NCI-H1092 (cell line): ENCODE results near the gene ARHGEF28.

Experiments used
- DNase-seq: peaks from one replicate; lab custom pipeline; 2025; lab: John Stamatoyannopoulos, UW

The ARHGEF28 gene

GRCh38 chr5:73661753-73662152, 35.8 kb downstream of the ARHGEF28 start:
- no peak for DNase-seq

GRCh38 chr5:73663161-73663859, 37.3 kb downstream of the ARHGEF28 start:
- no peak for DNase-seq

GRCh38 chr5:73663860-73664240, 37.9 kb downstream of the ARHGEF28 start:
- DNase-seq, result no peak

GRCh38 chr5:73664796-73665195, 38.8 kb downstream of the ARHGEF28 start:
- no peak for DNase-seq

- no peak for DNase-seq
Measured at GRCh38 chr5:73666891-73667290, 40.9 kb downstream of the ARHGEF28 start.

GRCh38 chr5:73668017-73668416, 42.0 kb downstream of the ARHGEF28 start:
- DNase-seq, result no peak

- DNase-seq, result no peak
Measured at GRCh38 chr5:73668486-73669111, 42.6 kb downstream of the ARHGEF28 start.

- DNase-seq, result no peak
Measured at GRCh38 chr5:73670731-73671130, 44.7 kb downstream of the ARHGEF28 start.

- no peak for DNase-seq
Measured at GRCh38 chr5:73672132-73672531, 46.1 kb downstream of the ARHGEF28 start.

GRCh38 chr5:73673161-73673591, 47.2 kb downstream of the ARHGEF28 start:
- DNase-seq, result no peak

GRCh38 chr5:73674669-73675004, 48.6 kb downstream of the ARHGEF28 start:
- DNase-seq, result no peak

GRCh38 chr5:73678322-73678740, 52.3 kb downstream of the ARHGEF28 start:
- DNase-seq, result no peak

GRCh38 chr5:73678807-73679206, 52.8 kb downstream of the ARHGEF28 start:
- DNase-seq, result no peak

GRCh38 chr5:73682176-73682575, 56.2 kb downstream of the ARHGEF28 start:
- no peak for DNase-seq

- DNase-seq, result no peak
Measured at GRCh38 chr5:73684691-73685090, 58.7 kb downstream of the ARHGEF28 start.

GRCh38 chr5:73686912-73687311, 60.9 kb downstream of the ARHGEF28 start:
- no peak for DNase-seq

- no peak for DNase-seq
Measured at GRCh38 chr5:73687357-73687756, 61.4 kb downstream of the ARHGEF28 start.

GRCh38 chr5:73690015-73690414, 64.0 kb downstream of the ARHGEF28 start:
- no peak for DNase-seq

GRCh38 chr5:73691302-73692080, 65.5 kb downstream of the ARHGEF28 start:
- DNase-seq, result no peak

- no peak for DNase-seq
Measured at GRCh38 chr5:73692166-73692640, 66.2 kb downstream of the ARHGEF28 start.

GRCh38 chr5:73692981-73693380, 67.0 kb downstream of the ARHGEF28 start:
- no peak for DNase-seq

GRCh38 chr5:73693573-73694061, 67.6 kb downstream of the ARHGEF28 start:
- DNase-seq, result no peak

GRCh38 chr5:73694089-73694488, 68.1 kb downstream of the ARHGEF28 start:
- DNase-seq, result no peak
